Upper lobe of left lung (tissue), 4 donors: ENCODE measurements around the gene TFCP2L1.
"Not testable (repeated sequence)": the region's sequence is repeated elsewhere in the genome, so short reads cannot be mapped to it uniquely, and the experiment has no call there.

Experiments
- CTCF ChIP-seq, 6 experiments: fragments of 450-650 bp in 4 of 6; fragments of 200-600 bp in 2 of 6; sonication (generic) in 2 of 6; IDR thresholded peaks; one replicate each; pipeline ENCODE4 v1.5.1; 2016 to 2019; ENCODE audit warnings: antibody characterized with exemption in 6 of 6
- POLR2A ChIP-seq, 4 donors: fragments of 450-650 bp; IDR thresholded peaks; one replicate each; pipeline ENCODE4 v1.5.1; 2016 to 2017; ENCODE audit warnings: antibody characterized with exemption in 4 of 4, mild to moderate bottlenecking in 2 of 4

GRCh38 chr2:121301190-121301589 lies 16.2 kb upstream of the TFCP2L1 start:
- TF ChIP-seq CTCF, POLR2A (IDR thresholded peaks at IDR 0.05): not testable (repeated sequence)
